ENCODE results near the gene SDR39U1. TPM values are rescaled to one million over a fixed set of nuclear protein-coding genes. Genes with fewer than 3 reads are reported as not detected.

SDR39U1 gene
- total RNA-seq, 1 experiment from 2014 or later, result 24.7 TPM

DNA sequence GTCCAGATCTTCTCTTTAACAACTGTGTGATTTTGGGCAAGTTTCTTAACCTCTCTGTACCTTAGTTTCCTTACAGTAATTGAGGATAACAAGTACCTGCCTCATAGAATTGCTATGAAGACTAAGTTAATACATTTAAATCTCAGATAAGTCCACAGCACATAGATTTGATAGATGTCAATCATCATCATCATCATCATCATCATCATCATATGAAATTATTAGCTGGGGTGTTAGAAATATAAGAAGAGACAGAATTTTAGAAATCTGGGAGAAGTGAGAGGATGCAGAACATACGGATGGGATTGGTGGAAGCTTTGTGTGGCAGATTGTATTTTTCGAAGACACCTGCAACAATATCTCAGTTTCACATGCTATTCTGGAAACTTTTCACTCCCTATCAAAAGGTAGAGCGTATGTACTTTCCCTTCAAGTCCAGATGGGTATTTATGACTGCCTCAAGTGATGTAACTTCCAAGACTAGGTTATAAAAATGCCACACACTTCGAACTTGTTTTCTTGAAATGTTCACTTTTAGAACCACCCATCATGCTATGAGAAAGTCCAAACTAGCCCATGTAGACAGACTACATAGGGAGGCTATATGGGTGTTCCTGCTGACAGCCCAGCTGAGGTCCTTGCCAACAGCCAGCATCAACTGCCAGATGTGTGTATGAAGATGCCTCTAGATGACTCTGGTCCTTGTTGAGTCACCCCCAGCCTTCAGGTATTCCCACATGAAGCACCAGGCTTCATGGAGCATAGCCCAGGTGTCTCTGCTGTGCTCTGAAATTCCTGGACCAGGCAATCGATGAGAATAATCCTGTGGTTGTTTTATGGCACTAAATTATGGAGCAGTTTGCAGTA lies 20.7 kb upstream of the SDR39U1 start:
- H3K27me3 ChIP-seq (ENCODE audit: low read length), result no peaks in the 10 kb centered on the region
- ATAC-seq (no peak), DNase-seq (no peak)
- H3K27ac ChIP-seq (ENCODE audit: low read length), result no peak overlapping the region
- H2AFZ ChIP-seq (ENCODE audit: low read length), result no peak overlapping the region
- no peak overlapping the region for H3K9ac ChIP-seq (ENCODE audit: low read length)
- intact Hi-C loops (cut with micrococcal nuclease), result no loop called here
- ChIA-PET POLR2A (ENCODE audit: unreplicated experiment) (no interaction called here), CTCF (no interaction called here)
- peaks cover 3% of the 10 kb centered on the region; the same call in 1 of the 2 replicates for H3K36me3 ChIP-seq (ENCODE audit: low read depth, low read length)
- no TSS peak for BruUV-seq (replicated peaks)
- no peak overlapping the region for H3K4me2 ChIP-seq (ENCODE audit: low read length)
- H4K20me1 ChIP-seq (ENCODE audit: low read length), result no peaks in the 10 kb centered on the region
- no peaks in the 10 kb centered on the region for H3K79me2 ChIP-seq (ENCODE audit: low read length)
- TF ChIP-seq EZH2phosphoT487 (IDR thresholded peaks at IDR 0.05; ENCODE audit: borderline replicate concordance, low read length) (no peak), EZH2 (IDR thresholded peaks at IDR 0.05; ENCODE audit: low read length, unreplicated experiment) (no peak), CTCF (conservative IDR thresholded peaks at IDR 0.05; ENCODE audit: low read depth, low read length) (no peak)
- H3K4me1 ChIP-seq (ENCODE audit: insufficient read depth, low read length), result peaks cover 23% of the 10 kb centered on the region
- H3K9me2 ChIP-seq (replicated peaks; ENCODE audit: low read length), result 0 out of 2 replicates have a peak, but pooled peaks cover 3% of the 10 kb centered on the region
- no peaks in the 10 kb centered on the region for H3K9me3 ChIP-seq (ENCODE audit: low read length)
- peaks cover 7% of the 10 kb centered on the region for H3F3A ChIP-seq (ENCODE audit: low read length, unreplicated experiment)
- no peak overlapping the region for H3K4me3 ChIP-seq (ENCODE audit: low read length)

GRCh38 chr14:24461336-24461735 lies 18.8 kb upstream of the SDR39U1 start:
- Histone ChIP-seq H3K27ac (ENCODE audit: low read length) (peak overlapping the region; percentile 78), H3K9me3 (ENCODE audit: low read length) (no peaks in the 10 kb centered on the region), H3K4me3 (ENCODE audit: low read length) (no peak overlapping the region), H3K79me2 (ENCODE audit: low read length) (no peaks in the 10 kb centered on the region), H3K4me1 (ENCODE audit: insufficient read depth, low read length) (peaks cover 23% of the 10 kb centered on the region), H4K20me1 (ENCODE audit: low read length) (no peaks in the 10 kb centered on the region), H3K27me3 (ENCODE audit: low read length) (no peaks in the 10 kb centered on the region), H3K9ac (ENCODE audit: low read length) (no peak overlapping the region), H3K36me3 (ENCODE audit: low read depth, low read length) (peaks cover 3% of the 10 kb centered on the region; the same call in 1 of the 2 replicates), H3K4me2 (ENCODE audit: low read length) (peak overlapping the region; percentile 30), H2AFZ (ENCODE audit: low read length) (peak overlapping the region; percentile 62; the same call in 1 of the 2 replicates), H3F3A (ENCODE audit: low read length, unreplicated experiment) (peaks cover 7% of the 10 kb centered on the region), H3K9me2 (replicated peaks; ENCODE audit: low read length) (0 out of 2 replicates have a peak, but pooled peaks cover 3% of the 10 kb centered on the region)
- intact Hi-C loops (cut with micrococcal nuclease), result no loop called here
- no TSS peak for BruUV-seq (replicated peaks)
- POLR2A ChIA-PET (ENCODE audit: unreplicated experiment), result no interaction called here
- DNase-seq (peak; percentile 82), ATAC-seq (peak; percentile 89)
- TF ChIP-seq CTCF (conservative IDR thresholded peaks at IDR 0.05; ENCODE audit: low read depth, low read length) (no peak), EZH2 (IDR thresholded peaks at IDR 0.05; ENCODE audit: low read length, unreplicated experiment) (no peak), EZH2phosphoT487 (IDR thresholded peaks at IDR 0.05; ENCODE audit: borderline replicate concordance, low read length) (no peak)
- CTCF ChIA-PET, result no interaction called here

DNA sequence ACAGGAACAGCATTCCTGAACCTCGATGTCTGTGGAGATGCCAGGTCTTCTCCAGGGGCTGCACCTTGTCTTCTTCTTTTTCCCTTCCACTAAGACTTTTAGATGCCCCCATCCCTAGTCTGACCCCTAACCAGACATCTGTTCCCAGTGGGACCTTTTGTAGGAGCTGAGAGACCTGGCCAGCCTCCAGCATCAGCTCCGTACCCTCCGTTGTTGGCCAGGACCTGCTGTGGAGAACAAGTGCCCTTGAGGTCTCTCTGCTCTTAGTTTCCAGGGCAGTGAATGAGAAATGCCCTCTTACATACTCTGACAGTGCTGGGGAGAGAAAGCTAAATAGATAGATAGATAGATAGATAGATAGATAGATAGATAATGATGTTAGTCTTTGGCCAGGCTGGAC lies 16.8 kb upstream of the SDR39U1 start:
- H3K36me3 ChIP-seq (ENCODE audit: low read depth, low read length), result peaks cover 3% of the 10 kb centered on the region; the same call in 1 of the 2 replicates
- H3K4me1 ChIP-seq (ENCODE audit: insufficient read depth, low read length), result peaks cover 23% of the 10 kb centered on the region
- no peak for TF ChIP-seq CTCF (conservative IDR thresholded peaks at IDR 0.05; ENCODE audit: low read depth, low read length)
- TF ChIP-seq EZH2 (IDR thresholded peaks at IDR 0.05; ENCODE audit: low read length, unreplicated experiment), result no peak
- no peak for TF ChIP-seq EZH2phosphoT487 (IDR thresholded peaks at IDR 0.05; ENCODE audit: borderline replicate concordance, low read length)
- H3K27me3 ChIP-seq (ENCODE audit: low read length), result no peaks in the 10 kb centered on the region
- H3K4me2 ChIP-seq (ENCODE audit: low read length), result no peak overlapping the region
- no peak for ATAC-seq
- H3K4me3 ChIP-seq (ENCODE audit: low read length), result no peak overlapping the region
- no peak overlapping the region for H3K9ac ChIP-seq (ENCODE audit: low read length)
- no peaks in the 10 kb centered on the region for H4K20me1 ChIP-seq (ENCODE audit: low read length)
- no peaks in the 10 kb centered on the region for H3K79me2 ChIP-seq (ENCODE audit: low read length)
- H3K9me2 ChIP-seq (replicated peaks; ENCODE audit: low read length), result 0 out of 2 replicates have a peak, but pooled peaks cover 3% of the 10 kb centered on the region
- H3K27ac ChIP-seq (ENCODE audit: low read length), result no peak overlapping the region
- peaks cover 7% of the 10 kb centered on the region for H3F3A ChIP-seq (ENCODE audit: low read length, unreplicated experiment)
- no peaks in the 10 kb centered on the region for H3K9me3 ChIP-seq (ENCODE audit: low read length)
- no peak for DNase-seq
- ChIA-PET CTCF (no interaction called here), POLR2A (ENCODE audit: unreplicated experiment) (no interaction called here)
- BruUV-seq (replicated peaks), result no TSS peak
- intact Hi-C loops (cut with micrococcal nuclease), result no loop called here
- no peak overlapping the region for H2AFZ ChIP-seq (ENCODE audit: low read length)

Data from PC-3 (cell line).